ENCODE data around the gene DCAF4L1.

The DCAF4L1 gene

DNA sequence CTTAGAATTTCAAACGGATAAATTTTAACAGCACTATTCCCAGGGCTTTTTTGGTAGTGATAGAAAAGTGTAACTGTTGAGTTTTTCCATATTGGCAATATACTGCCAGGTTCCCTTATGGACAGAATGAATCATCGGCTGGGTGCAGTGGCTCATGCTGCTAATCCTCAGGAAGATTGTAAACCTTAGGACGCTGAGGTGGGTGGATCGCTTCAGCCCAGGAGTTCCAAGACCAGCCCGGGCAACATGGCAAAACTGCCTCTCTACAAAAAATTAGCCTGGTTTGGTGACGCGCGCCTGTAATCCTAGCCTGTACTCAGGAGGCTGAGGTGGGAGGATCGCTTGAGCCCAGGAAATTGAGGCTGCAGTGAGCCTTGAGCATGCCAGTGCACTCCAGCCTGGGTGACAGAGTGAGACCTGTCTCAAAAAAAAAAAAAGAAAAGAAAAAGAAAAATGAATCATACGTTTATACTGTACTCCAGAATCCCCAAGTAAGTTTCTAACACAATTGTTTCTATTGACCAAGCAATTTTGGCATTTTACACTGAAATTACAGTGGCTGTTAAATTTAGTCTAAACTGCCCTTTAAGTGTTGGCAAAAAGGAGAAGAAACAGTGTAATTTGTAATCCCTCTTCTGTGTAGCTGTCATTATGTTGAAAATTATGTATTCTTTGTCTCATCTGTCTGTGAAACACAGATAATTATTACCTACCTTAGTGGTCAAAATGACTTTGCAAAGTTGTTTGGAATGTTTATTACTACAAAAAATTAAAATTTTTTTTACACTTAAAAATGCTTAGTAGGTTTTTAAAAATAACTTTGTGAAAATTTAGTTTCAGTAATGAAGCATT, 10.6 kb downstream of the DCAF4L1 start:
- peaks cover 3% of the 10 kb centered on the region for H3K4me1 ChIP-seq (ENCODE audit: control insufficient read depth, insufficient read depth, low read length)
- H3K36me3 ChIP-seq (ENCODE audit: control insufficient read depth, insufficient read depth, low read length): no peaks in the 10 kb centered on the region
- H3K9me3 ChIP-seq (ENCODE audit: control insufficient read depth, insufficient read depth, low read length): no peaks in the 10 kb centered on the region
- H3K27me3 ChIP-seq (ENCODE audit: control insufficient read depth, insufficient read depth, low read length): no peaks in the 10 kb centered on the region
- peak overlapping the region; percentile 98 for H3K4me3 ChIP-seq (ENCODE audit: low read depth, low read length)
- no peak overlapping the region for H3K9ac ChIP-seq (ENCODE audit: low read depth, low read length)

DNA sequence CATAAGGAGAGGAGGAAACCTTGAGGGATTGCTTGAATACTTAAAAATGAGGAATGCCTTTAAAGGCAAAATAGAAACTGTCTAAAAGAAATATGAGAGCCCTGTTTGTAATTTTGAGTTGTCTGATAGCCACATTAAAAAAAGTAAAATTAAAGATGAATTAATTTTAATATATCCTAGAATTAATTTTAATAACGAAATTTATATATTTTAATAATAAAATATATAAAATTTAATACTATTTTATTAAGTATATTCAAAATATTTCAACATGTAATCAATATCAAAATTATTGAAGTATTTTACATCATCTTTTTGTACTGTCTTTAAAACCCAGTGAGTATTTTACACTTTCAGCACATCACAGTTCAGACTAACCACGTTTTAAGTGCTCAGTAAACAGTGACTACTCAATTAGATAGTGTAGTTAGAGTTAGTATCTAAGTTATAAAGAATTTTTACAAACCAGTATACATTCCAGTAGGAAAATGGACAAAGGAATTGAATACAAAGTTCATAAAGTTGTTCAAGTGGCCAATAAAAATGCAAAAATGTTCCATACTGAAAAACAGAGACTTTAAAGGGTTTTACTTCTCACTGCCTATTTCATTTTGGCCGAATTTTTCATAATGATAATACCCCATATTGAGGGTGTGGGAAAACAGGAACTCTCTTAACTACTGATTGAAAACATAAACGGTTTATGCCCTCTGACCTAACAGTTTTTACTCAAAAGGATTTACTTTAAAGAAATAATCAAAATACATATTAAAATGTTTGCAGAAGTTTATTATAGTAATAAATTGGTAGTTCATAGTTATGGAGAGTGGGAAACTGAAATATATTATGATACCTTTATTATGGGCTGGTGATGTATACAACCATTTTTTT, 11.7 kb downstream of the DCAF4L1 start:
- H3K4me1 ChIP-seq (ENCODE audit: control insufficient read depth, insufficient read depth, low read length): peaks cover 3% of the 10 kb centered on the region
- H3K4me3 ChIP-seq (ENCODE audit: low read depth, low read length): no peak overlapping the region
- H3K9me3 ChIP-seq (ENCODE audit: control insufficient read depth, insufficient read depth, low read length): no peaks in the 10 kb centered on the region
- no peaks in the 10 kb centered on the region for H3K27me3 ChIP-seq (ENCODE audit: control insufficient read depth, insufficient read depth, low read length)
- H3K9ac ChIP-seq (ENCODE audit: low read depth, low read length): no peak overlapping the region
- H3K36me3 ChIP-seq (ENCODE audit: control insufficient read depth, insufficient read depth, low read length): no peaks in the 10 kb centered on the region

DNA sequence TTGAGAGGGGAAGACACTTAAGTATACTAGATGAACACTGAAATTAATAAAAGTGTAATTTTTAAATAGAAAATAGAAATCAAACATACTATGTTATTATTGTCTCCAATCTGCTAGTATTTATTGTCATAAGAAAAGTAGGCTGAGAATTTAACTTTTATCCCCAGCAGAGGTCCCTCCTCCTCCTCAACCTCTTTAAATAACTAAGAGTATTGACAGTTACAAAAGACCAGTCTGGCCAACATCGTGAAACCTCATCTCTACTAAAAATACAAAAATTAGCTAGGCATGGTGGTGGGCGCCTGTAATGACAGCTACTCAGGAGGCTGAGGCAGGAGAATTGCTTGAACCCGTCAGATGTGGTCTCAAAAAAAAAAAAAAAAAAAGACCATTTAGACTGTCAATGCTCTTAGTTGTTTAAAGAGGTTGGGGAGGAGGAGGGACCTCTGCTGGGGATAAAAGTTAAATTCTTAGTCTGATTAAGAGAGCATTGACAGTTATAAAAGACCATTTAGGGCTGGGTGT, 13.0 kb downstream of the DCAF4L1 start:
- Histone ChIP-seq H3K36me3 (ENCODE audit: control insufficient read depth, insufficient read depth, low read length) (no peaks in the 10 kb centered on the region), H3K27me3 (ENCODE audit: control insufficient read depth, insufficient read depth, low read length) (no peaks in the 10 kb centered on the region), H3K9me3 (ENCODE audit: control insufficient read depth, insufficient read depth, low read length) (no peaks in the 10 kb centered on the region), H3K9ac (ENCODE audit: low read depth, low read length) (no peak overlapping the region), H3K4me1 (ENCODE audit: control insufficient read depth, insufficient read depth, low read length) (peaks cover 3% of the 10 kb centered on the region), H3K4me3 (ENCODE audit: low read depth, low read length) (no peak overlapping the region)

DNA sequence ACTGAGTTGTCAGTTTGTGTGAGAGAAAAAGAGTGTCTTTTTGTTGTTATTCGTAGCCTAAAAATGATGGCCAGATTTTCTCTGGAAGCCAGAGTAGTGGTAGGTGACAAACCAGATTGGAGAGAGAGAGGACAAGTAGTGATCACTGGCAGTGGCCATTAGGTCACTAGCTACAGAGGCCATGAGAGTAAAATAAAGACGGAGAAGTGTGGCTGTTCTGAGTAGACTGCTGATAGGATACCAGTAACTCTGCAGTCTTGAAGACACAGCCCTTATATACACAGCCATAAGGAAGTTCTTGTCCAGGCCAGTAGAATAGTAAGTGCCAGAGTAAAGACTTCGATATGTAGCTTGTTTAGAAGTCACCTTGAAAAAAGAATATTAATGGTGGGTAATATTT, 16.5 kb downstream of the DCAF4L1 start:
- Histone ChIP-seq H3K27me3 (ENCODE audit: control insufficient read depth, insufficient read depth, low read length) (no peaks in the 10 kb centered on the region), H3K4me3 (ENCODE audit: low read depth, low read length) (no peak overlapping the region), H3K36me3 (ENCODE audit: control insufficient read depth, insufficient read depth, low read length) (no peaks in the 10 kb centered on the region), H3K9ac (ENCODE audit: low read depth, low read length) (no peak overlapping the region), H3K4me1 (ENCODE audit: control insufficient read depth, insufficient read depth, low read length) (no peaks in the 10 kb centered on the region), H3K9me3 (ENCODE audit: control insufficient read depth, insufficient read depth, low read length) (no peaks in the 10 kb centered on the region)

DNA sequence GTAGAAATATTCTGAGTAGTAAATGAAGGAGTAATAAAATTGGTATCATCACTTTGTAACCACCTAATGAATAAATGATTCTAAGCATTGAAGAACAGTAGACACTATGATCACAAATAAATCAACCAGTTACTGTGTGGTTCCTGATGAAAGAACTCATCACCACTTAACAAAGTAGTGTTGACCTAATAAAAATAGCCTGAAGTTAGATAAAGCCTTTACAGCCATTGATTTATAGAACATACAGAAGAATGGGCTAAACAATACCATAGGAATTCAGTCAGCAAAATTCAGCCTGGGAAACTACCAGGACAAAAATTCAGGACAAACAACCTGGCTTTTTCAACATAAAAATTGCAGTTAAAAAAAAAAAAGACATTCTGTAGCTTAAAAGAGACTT, 17.8 kb downstream of the DCAF4L1 start:
- Histone ChIP-seq H3K9ac (ENCODE audit: low read depth, low read length) (no peak overlapping the region), H3K4me3 (ENCODE audit: low read depth, low read length) (no peak overlapping the region), H3K9me3 (ENCODE audit: control insufficient read depth, insufficient read depth, low read length) (no peaks in the 10 kb centered on the region), H3K27me3 (ENCODE audit: control insufficient read depth, insufficient read depth, low read length) (no peaks in the 10 kb centered on the region), H3K36me3 (ENCODE audit: control insufficient read depth, insufficient read depth, low read length) (no peaks in the 10 kb centered on the region), H3K4me1 (ENCODE audit: control insufficient read depth, insufficient read depth, low read length) (no peaks in the 10 kb centered on the region)

DNA sequence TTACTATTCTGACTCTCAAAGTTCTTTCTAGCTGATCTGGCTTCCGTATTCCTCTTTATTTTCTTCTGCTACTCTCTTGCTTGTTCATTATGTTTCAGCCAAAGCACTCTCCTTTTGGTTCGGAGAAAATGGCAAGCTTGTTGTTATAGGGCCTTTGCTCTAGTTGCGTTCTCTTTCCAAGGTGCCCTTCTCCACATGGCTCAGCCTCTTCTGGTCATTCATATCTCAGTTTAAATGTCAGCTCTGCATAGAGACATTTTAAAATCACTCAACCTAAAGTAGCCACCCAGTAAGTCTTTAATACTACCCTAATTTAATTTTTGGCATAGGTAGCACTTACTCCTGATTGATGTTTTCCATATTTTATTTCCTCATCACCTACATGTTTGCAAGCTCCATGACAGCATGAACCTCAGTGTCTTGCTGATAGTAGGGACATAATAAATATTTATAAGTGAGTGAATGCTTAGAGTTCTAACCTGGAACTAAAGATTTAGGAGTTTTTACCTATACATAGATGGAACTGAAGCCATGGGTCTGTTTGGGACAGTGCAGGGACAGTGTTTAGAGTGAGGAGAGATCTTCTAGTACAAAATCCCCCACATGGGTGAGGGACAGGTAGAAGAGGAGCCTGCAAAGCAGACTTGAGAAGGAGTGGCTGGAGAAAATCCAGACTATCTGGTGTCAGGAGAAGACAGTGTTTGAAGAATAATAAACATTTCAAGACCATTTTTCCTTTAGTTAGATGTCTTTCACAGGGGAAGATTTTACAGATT, 26.6 kb downstream of the DCAF4L1 start:
- Histone ChIP-seq H3K4me3 (ENCODE audit: low read depth, low read length) (no peak overlapping the region), H3K4me1 (ENCODE audit: control insufficient read depth, insufficient read depth, low read length) (no peaks in the 10 kb centered on the region), H3K27me3 (ENCODE audit: control insufficient read depth, insufficient read depth, low read length) (no peaks in the 10 kb centered on the region), H3K36me3 (ENCODE audit: control insufficient read depth, insufficient read depth, low read length) (no peaks in the 10 kb centered on the region), H3K9me3 (ENCODE audit: control insufficient read depth, insufficient read depth, low read length) (no peaks in the 10 kb centered on the region), H3K9ac (ENCODE audit: low read depth, low read length) (no peak overlapping the region)

DNA sequence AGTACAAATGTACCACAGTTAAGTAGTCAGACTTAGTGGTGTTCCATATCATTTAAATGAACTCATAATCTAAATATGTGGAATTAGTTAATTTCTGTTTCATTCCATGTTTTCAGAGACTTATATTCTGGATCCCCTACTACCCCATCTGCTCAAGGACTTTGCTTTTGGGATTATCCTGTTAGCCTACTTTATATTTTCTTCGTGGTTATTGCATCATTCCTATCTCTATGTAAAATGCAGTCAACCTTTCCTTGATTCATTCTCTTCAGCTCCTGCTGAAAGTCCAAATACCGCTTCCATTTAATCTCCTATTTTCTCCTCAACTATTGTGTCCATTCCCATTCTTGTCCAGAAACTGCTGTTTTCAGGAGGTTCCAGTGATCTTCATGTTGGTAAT, 33.9 kb downstream of the DCAF4L1 start:
- H3K9me3 ChIP-seq (ENCODE audit: control insufficient read depth, insufficient read depth, low read length): no peaks in the 10 kb centered on the region
- no peak overlapping the region for H3K9ac ChIP-seq (ENCODE audit: low read depth, low read length)
- H3K4me1 ChIP-seq (ENCODE audit: control insufficient read depth, insufficient read depth, low read length): no peaks in the 10 kb centered on the region
- no peak overlapping the region for H3K4me3 ChIP-seq (ENCODE audit: low read depth, low read length)
- H3K36me3 ChIP-seq (ENCODE audit: control insufficient read depth, insufficient read depth, low read length): no peaks in the 10 kb centered on the region
- H3K27me3 ChIP-seq (ENCODE audit: control insufficient read depth, insufficient read depth, low read length): no peaks in the 10 kb centered on the region

DNA sequence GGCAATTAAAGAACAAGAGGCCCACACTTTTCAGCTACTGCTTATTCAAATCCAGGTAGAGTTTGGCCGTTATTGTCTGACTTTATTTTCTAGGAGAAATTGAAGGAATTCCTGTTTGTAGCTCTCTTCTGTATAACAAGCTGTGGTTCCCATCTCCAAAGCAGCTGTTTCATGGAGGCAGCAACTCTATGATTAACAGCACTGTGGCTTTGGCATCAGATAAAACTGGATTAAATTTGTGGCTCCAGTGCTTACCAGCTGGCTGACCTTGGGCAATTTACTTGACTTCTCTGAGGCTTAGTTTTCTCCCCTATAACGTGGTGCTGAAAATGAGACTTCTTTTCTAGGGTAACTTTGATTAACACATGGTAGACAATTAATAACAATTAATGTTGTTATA, 36.9 kb downstream of the DCAF4L1 start:
- Histone ChIP-seq H3K27me3 (ENCODE audit: control insufficient read depth, insufficient read depth, low read length) (no peaks in the 10 kb centered on the region), H3K9me3 (ENCODE audit: control insufficient read depth, insufficient read depth, low read length) (no peaks in the 10 kb centered on the region), H3K4me1 (ENCODE audit: control insufficient read depth, insufficient read depth, low read length) (no peaks in the 10 kb centered on the region), H3K9ac (ENCODE audit: low read depth, low read length) (no peak overlapping the region), H3K36me3 (ENCODE audit: control insufficient read depth, insufficient read depth, low read length) (no peaks in the 10 kb centered on the region), H3K4me3 (ENCODE audit: low read depth, low read length) (no peak overlapping the region)

Measured in iPS-15b (cell line).